GM12865 (cell line): ENCODE results near the gene MAGEA11.

ENCODE experiments used
- DNase-seq: peaks from one replicate; pipeline ENCODE4 v3.0.0; 2010; ENCODE audit warnings: low read depth
- H3K4me3 ChIP-seq: 2 replicates; pipeline ENCODE4 v1.5.1; 2011; ENCODE audit warnings: mild to moderate bottlenecking, low read depth, low read length, control low read depth
- TF ChIP-seq, protein P1 (sequence below): IDR thresholded peaks from 2 replicates; pipeline ENCODE4 v1.5.1; 2011; ENCODE audit warnings: low read length, control low read depth, low read depth, inconsistent platforms; ENCODE audit not compliant: insufficient read depth; ENCODE audit errors: missing control alignments

MAGEA11 gene

DNA sequence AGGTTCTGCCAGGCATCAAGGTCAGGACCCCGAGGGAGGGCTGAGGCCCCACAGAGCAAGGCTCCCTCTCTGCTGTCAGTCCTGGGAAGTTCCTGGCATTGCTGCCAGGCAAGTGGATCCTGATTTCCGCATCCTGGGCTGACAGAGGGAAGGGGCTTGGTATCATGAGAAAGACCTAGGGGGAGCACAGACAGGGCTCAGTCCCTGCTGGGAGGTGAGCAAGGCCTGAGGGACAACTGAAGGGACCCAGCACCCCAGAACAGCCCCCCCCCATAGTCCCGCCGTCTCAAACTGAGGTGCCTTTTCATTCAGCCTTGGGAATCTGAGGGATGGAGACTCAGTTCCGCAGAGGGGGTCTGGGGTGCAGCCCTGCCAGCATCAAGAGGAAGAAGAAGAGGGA lies 971 bp downstream of the MAGEA11 start:
- TF ChIP-seq, protein P1, sequence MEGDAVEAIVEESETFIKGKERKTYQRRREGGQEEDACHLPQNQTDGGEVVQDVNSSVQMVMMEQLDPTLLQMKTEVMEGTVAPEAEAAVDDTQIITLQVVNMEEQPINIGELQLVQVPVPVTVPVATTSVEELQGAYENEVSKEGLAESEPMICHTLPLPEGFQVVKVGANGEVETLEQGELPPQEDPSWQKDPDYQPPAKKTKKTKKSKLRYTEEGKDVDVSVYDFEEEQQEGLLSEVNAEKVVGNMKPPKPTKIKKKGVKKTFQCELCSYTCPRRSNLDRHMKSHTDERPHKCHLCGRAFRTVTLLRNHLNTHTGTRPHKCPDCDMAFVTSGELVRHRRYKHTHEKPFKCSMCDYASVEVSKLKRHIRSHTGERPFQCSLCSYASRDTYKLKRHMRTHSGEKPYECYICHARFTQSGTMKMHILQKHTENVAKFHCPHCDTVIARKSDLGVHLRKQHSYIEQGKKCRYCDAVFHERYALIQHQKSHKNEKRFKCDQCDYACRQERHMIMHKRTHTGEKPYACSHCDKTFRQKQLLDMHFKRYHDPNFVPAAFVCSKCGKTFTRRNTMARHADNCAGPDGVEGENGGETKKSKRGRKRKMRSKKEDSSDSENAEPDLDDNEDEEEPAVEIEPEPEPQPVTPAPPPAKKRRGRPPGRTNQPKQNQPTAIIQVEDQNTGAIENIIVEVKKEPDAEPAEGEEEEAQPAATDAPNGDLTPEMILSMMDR, result no peak
- no peak for DNase-seq
- H3K4me3 ChIP-seq, result no peak overlapping the region

DNA sequence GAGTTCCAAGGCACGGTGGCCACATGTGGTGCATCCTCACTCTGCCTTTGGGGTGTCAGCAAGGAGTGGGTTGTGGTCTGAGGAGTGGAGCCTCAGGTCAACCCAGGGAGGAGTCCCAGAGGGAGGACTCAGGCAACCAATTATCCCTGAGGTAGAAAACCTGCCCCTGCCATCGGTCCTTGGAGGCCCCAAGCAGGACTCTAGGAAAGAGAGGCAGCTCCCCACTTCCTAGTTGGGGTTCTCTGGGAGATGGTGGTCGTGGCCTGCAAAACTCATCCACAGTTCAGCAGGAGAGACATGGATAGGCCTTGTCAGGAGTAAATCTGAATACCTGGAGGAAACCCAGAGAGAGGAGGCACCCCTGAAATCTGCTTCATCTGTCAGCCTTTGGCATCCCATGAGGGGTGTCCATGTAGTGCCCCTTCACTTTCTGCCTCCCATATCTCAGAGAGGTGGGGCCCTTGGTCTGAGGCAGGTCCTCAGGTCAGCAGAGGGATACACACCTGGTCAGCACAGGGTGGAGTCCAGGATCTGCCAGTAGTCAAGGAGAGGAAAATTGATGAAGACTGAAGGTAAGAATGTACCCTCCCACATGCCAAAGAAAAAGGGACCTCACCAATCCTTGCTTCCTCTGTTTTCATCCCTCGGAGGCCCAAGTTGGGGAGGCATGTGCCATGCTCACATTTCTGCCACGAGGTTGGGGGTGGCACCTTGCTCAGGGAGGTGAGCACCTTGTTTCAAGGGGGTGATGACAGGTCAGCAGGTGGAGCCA lies 1.6 kb downstream of the MAGEA11 start:
- DNase-seq, result no peak
- no peak overlapping the region for H3K4me3 ChIP-seq
- TF ChIP-seq, protein P1, result no peak

DNA sequence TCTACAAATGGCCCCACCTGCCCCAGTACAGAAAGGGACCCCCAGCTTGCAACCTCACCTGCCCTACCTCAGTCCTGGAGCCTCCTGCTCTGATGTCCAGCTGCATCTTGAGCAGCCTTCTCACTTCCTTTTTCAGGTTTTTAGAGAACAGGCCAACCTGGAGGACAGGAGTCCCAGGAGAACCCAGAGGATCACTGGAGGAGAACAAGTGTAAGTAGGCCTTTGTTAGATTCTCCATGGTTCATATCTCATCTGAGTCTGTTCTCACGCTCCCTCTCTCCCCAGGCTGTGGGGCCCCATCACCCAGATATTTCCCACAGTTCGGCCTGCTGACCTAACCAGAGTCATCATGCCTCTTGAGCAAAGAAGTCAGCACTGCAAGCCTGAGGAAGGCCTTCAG lies 3.6 kb downstream of the MAGEA11 start:
- H3K4me3 ChIP-seq, result no peak overlapping the region
- DNase-seq, result peak; percentile 21
- TF ChIP-seq, protein P1, result no peak

DNA sequence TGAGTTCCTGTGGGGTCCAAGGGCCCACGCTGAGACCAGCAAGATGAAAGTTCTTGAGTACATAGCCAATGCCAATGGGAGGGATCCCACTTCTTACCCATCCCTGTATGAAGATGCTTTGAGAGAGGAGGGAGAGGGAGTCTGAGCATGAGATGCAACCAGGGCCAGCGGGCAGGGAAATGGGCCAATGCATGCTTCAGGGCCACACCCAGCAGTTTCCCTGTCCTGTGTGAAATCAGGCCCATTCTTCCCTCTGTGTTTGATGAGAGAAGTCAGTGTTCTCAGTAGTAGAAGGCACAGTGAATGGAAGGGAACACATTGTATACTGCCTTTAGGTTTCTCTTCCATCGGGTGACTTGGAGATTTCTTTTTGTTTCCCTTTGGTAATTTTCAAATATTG lies 4.8 kb downstream of the MAGEA11 start:
- DNase-seq, result no peak
- no peak overlapping the region for H3K4me3 ChIP-seq
- TF ChIP-seq, protein P1, result no peak

DNA sequence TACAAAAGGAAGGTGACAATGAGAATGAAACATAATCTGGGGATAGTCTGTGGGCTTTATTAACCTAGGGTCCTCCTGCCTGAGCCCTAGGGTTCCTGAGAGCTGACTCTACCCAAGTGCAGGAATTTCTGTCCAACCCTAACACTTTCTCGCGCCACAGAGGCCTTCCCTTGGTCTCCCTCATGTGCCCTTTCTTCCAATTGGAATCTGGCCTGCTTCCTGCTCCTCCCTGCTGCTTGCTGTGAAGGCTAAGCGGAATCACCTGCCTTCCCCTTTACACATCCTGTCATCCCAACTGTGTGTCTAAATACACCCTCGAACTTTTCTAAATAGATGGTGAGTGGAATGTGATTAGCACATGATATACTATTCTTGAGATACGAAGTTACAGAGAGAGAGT lies 5.9 kb downstream of the MAGEA11 start:
- no peak overlapping the region for H3K4me3 ChIP-seq
- DNase-seq, result no peak
- TF ChIP-seq, protein P1, result no peak

DNA sequence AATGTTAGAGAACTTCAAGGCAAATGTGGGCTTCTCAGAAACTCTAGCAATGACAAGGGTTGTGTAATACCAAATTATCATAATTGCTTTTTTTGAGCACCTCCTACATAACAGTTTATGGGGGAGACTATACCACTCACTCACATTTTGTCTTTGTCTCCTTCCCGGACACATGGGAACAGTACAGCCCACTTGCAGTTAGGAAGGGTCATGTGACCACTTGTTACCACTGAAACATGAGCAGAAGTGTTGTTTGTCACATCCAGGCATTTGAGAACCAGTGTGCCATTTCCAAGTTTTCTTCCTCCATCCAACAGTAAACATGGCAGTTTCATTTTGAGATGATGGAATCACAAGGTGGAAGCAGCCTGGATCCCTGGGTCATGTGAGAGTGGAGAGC lies 6.9 kb downstream of the MAGEA11 start:
- TF ChIP-seq, protein P1, result no peak
- DNase-seq, result no peak
- no peak overlapping the region for H3K4me3 ChIP-seq
